ENCODE results near the gene ATP8A1.
"Not testable (repeated sequence)": the region's sequence is repeated elsewhere in the genome, so short reads cannot be mapped to it uniquely, and the experiment has no call there.

ATP8A1 gene

DNA sequence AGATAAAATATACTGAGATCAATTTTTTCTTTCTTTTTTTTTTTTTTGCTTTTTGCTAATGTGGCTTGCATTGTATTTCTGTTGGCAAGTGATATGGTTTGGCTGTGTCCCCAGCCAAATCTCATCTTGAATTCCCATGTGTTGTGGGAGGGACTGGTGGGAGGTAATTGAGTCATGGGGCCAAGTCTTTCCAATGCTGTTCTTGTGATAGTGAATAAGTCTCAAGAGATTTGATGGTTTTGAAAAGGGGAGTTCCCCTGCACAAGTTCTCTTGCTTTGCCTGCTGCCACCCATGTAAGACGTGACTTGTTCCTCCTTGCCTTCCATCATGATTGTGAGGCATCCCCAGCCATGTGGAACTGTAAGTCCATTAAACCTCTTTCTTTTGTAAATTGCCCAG lies 195.7 kb downstream of the ATP8A1 start:
- DNase-seq = not testable (repeated sequence)

- DNase-seq = no peak
Observed at GRCh38 chr4:42460043-42460442, 196.9 kb downstream of the ATP8A1 start.

DNA sequence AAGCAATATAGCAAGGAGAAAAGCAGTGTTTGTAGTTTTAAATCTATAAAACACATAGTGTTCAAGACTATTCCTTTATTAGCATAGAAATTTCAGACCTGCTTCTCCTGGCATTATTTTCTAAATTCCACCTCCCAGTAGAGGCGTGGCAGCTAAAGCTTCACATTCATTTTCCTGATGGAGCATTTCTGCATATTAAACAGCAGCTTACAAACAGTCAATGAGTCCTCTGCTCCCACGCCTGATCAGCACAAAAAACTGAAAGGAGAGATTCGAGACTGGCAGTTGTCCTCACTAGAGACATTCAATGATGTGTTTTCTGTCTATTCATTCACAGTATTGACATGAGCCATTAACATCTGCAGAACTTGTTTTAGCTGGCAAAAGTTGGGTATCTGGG lies 198.2 kb downstream of the ATP8A1 start:
- DNase-seq = no peak

DNA sequence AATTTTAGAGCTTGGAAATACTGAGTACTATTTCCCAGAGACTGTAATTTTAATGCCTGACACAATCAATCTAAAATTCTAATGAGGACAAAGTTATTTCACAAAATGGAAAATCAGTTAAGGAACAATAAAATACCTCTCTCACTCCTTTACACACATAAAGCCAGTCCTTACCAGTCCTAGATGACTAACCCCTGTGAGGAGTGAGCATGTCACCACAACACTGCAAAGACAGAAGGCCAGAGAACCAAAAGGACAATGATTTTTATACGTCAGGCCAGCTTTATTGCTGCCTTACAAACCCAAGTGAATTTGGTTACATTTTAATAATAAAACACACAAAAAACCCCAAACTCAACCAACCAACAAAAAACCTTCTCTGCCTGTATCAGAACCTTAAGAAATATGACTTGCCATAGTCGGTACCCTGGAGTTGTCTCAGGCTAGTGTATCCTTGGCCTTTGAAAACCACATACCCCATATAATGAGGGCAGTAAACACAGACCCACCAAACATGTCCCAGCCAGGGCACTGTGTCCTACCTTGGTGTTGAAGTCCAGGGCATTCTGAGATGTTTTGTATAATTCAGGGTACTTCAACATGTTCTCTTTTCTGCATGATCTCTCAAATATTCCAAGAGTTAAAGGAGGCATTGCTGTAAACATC lies 202.0 kb downstream of the ATP8A1 start:
- DNase-seq = no peak

GRCh38 chr4:42453612-42454011 lies 203.3 kb downstream of the ATP8A1 start:
- DNase-seq = no peak

DNA sequence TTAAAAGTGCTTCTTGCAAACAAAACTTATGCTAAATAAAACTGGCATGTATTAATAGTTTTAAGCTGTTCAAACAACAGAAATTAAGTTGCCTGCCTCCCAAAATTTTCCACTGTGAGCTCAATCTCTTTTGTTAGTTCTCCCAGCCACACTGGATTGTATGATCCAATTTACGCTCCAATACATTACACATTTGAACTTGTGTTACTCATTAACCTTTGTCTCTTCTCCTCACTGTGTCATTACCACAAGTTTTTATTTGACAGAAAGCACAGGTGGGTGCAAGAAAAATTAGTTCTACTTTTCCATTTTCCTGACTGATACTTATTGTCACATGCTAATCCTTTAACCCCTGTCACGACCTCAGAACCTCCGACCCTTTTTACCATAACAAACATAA lies 204.1 kb downstream of the ATP8A1 start:
- no peak for DNase-seq

DNA sequence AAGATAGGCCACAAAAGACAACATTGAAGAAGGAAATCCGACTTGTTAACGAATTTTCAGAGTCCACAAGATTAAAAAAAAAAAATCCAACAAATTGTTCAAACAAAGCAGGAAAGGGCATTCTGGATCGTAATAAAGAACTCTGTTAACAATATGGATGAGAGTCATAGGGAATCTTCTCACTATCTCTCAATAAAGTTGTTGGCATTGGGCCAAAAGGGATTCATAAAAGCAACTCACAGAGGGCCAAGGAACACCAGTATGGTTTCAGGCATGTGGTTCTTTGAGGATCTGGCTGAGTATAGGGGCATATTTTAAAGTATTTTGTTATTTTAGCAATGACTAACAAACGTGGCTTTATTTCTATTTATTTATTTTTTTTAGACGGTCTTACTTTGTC lies 210.1 kb downstream of the ATP8A1 start:
- no peak for DNase-seq

DNA sequence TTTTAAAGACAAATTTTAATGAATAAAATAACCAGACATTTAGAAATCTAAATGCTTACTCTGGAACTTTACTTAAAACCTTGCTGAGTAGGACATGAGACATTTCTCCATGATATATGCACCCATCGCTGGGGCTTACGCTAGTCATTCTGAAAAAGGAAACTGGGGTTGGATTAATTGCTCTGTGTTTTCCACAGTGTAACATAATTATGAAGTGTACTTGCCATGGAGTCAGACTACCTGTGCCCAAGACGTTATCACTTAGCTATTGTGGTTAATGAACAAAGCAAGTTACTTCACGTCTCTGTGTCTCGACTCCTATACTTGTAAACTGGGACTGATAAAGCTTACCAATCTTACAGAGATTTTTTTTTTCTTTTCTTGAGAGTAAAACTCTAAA lies 211.9 kb downstream of the ATP8A1 start:
- no peak for DNase-seq

DNA sequence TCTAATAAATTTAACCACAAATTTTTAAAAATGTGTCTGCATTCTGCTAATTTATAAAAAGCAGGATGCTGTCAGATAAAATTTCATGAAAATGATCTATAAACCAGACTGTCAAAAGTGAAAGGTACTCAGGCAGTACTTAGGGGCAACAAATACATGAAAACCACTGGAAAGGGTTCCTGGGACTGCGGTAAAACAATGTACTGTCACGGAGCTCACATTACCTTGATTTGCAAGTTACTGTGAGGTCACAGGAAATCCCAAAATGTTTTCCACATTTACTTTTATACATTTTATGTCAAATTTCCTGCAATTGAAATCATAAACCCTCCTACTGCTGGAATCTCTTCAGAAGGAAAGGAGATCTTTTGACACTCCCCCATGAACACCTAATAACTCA lies 214.3 kb downstream of the ATP8A1 start:
- DNase-seq = no peak

- no peak for DNase-seq
Observed at GRCh38 chr4:42440083-42440482, 216.8 kb downstream of the ATP8A1 start.

DNA sequence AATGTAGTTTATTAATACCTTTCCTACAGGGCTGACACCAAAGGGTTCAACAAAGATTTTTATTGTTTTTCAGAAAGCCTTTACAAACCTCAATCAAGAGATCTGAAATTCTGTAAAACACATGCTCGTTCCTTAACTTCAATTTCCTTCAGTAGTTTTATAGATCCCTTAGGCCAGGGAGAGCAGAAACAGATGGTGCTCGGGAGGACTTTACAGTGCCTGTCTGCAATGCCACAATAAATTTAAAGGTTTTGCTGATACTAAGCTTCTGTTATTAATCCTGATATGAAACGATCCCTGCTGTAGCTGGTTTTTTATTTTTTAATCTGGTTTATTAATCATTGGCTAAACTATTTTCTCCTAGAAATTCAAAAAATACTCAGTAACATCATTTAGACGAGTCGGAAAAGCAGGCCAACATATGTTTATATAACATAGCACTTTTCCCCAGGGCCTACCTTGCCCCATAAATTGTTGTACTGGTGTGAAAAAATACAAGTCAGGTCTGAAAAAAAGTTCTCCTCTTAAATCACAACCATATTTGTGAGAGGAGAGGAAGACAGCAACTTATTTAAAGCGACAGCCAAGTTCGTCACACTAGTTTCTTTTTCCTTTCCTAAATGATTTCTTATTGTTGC lies 219.9 kb downstream of the ATP8A1 start:
- DNase-seq = no peak

DNA sequence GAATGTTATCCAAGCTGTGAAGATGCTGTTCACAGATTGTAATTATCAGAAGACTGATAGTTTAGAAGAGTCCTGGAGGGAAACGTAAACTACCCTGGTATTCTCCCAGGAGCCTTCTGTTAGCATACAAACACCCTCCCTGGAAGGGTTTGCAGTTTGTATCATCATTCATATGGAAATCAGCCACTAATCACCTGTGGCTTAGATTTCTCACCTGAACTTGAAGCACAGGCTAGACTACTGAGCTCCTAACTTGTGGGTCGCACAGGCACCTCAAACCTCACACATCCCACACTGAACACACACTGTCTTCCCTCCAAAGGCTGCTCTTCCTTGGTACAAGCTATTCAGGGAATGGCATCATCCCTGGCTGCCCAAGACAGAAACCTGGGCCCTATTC lies 228.9 kb downstream of the ATP8A1 start:
- DNase-seq = no peak

- no peak for DNase-seq
Observed at GRCh38 chr4:42425146-42426065, 231.5 kb downstream of the ATP8A1 start.

GRCh38 chr4:42420140-42420539 lies 236.8 kb downstream of the ATP8A1 start:
- DNase-seq = no peak

GRCh38 chr4:42417550-42417949 lies 239.4 kb downstream of the ATP8A1 start:
- DNase-seq = no peak

- DNase-seq = no peak
Observed at GRCh38 chr4:42416017-42416416, 240.9 kb downstream of the ATP8A1 start.

DNA sequence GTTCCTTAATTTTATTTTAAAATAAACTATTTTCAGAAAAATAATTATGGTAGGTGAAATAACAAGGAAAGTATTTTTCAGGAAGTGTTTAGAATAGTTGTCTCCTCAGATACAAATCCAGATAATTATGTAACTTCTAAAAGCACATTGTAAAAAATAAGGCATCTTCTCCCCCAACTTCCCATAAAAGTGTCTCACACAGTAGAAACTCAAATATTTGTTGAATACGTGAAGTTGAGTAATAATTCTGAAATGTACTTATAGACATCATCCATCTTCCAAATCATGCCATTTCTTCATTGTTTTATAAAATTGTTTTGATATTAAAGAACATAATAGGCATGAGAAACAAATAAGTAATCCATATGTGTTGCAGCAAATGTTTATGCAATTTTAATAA lies 241.6 kb downstream of the ATP8A1 start:
- DNase-seq = no peak

- no peak for DNase-seq
Observed at GRCh38 chr4:42412251-42412650, 244.7 kb downstream of the ATP8A1 start.

DNA sequence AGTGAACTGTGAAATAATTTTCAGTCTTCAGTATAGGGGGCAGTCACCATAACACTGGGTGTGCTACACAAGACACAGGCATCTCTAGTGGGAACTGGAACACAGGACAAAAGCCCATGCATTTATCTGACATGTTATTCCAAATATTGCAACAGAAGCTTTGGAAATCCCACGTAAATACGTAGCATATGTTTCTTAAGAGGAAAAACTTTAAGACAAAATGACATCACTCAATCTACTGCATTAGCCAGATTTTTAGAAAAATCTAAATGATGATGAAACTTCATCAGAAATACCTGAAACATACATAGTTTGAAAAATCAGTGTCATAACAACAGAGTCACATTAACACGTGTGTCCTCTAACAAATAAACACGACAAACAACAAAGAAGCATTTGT lies 245.1 kb downstream of the ATP8A1 start:
- DNase-seq = no peak

DNA sequence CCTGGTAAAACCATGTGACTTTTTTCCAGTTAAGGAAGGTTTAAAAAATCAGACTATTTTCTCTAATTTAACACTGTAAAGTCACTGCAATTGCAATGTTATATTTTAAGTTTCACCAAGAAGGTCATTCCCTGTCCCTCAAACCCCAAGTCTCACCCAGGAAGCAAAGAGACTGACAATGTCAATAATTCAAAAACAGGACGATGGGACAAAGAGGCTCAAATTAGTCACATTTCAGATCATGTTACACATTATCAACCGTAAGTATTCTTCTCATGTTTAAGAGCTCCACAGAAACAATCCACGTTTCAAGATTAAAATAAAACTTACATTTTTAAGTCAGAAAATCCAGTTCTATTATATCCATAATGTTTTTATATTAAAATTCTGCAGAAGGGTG lies 246.5 kb downstream of the ATP8A1 start:
- no peak for DNase-seq

- no peak for DNase-seq
Observed at GRCh38 chr4:42404001-42404400, 252.9 kb downstream of the ATP8A1 start.

DNA sequence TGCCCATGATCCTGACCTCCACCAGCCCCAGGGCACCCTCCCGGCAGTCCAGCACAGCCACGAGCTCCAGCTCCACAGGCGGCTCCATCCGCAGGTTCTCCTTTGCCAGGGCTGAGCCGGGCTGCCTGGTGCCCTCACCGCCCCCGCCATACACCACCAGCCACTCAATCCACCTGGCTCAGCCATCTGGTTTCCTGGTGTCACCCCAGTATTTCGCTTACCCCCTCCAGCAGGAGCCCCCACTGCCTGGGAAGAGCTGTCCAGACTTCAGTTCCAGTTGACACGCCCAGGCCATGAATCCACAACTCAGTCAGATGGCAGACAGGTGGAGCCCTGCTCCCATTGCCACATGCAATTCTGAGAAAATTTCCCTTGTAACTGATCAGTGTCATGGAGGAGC lies 255.7 kb downstream of the ATP8A1 start:
- DNase-seq = no peak

- DNase-seq = no peak
Observed at GRCh38 chr4:42399393-42399792, 257.5 kb downstream of the ATP8A1 start.

GRCh38 chr4:42398871-42399331 lies 258.0 kb downstream of the ATP8A1 start:
- no peak for DNase-seq
